GM12872 (cell line): ENCODE results near the gene TACC2.

Source experiments
- CTCF ChIP-seq: IDR thresholded peaks from 3 replicates; pipeline ENCODE4 v1.5.1; 2011; ENCODE audit warnings: low read depth, mild to moderate bottlenecking, low read length, moderate library complexity; ENCODE audit not compliant: insufficient read depth

Gene TACC2

DNA sequence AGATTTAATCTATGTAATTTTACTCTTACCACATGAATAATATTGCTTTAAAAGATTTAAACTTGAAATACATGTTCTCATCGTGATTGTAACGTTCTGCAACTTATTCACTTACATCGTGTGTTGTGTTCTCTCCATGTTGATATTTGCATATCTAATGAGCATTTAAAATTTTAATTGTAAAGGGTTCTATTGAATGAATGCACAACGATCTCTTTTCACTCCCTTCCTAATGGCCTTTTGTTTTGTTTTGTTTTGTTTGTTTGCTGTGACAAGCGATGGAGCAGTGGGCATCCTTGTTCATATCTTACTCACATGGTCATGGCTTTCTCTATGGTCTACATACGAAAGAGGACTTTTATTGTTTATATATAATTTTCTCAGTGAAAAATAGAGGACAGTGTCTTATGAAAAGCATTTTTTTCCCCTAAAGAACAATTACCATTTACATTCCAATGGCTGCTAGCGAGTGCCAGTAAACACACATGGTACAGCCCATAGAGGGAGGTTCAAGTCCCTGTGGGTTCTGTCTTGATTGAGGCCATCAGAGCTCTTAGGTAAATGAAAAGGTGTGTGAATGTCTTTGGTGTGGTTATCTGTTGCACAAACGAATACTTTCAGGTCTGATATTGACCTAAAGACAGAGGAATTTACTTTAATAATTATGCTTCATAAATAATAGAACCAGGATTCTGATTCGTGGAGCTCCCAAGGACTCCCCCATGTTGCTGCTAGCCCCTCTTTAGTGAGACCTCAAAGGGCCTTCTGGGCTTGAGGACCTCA is 314.5 kb downstream of the TACC2 start:
- no peak for TF ChIP-seq CTCF
